HEK293 (cell line): ENCODE measurements around the gene GALT.

Experiments used
- CTCF ChIA-PET: fragments of 350-600 bp; formaldehyde crosslinking; extraction: SDS; loops from one replicate; lab custom pipeline; 2021; ENCODE audit warnings: antibody characterized with exemption; lab: Yijun Ruan, JAX
- POLR2A ChIA-PET: fragments of 300-600 bp; formaldehyde crosslinking; extraction: SDS; loops from one replicate; lab custom pipeline; 2020; ENCODE audit warnings: antibody characterized with exemption, inconsistent platforms; lab: Yijun Ruan, JAX
- H3K27ac ChIP-seq: fragments of 200-500 bp; sonication (Bioruptor generic); 2 replicates; pipeline ENCODE4 v1.5.1; 2014; ENCODE audit warnings: low read depth, low read length, control low read depth, inconsistent platforms; ENCODE audit errors: extremely low read depth
- H3K36me3 ChIP-seq, 2 experiments: fragments of 200-500 bp in 1 of 2; sonication (Bioruptor generic) in 1 of 2; 1 replicate in 1 of 2; 2 replicates in 1 of 2; pipeline ENCODE4 v1.5.1; 2014 to 2017; ENCODE audit warnings: inconsistent platforms in 2 of 2, low read length in 2 of 2; ENCODE audit not compliant: control insufficient read depth in 2 of 2, insufficient read depth in 1 of 2
- H3K4me1 ChIP-seq: fragments of 200-500 bp; sonication (Bioruptor generic); 2 replicates; pipeline ENCODE4 v1.5.1; 2014; ENCODE audit warnings: mild to moderate bottlenecking, low read length, inconsistent platforms; ENCODE audit not compliant: control insufficient read depth, insufficient read depth
- H3K4me3 ChIP-seq: 2 replicates; pipeline ENCODE4 v1.5.1; 2011; ENCODE audit warnings: low read depth, mild to moderate bottlenecking, control low read depth, low read length, moderate library complexity
- H3K9me3 ChIP-seq: fragments of 200-500 bp; sonication (Bioruptor generic); 2 replicates; pipeline ENCODE4 v1.5.1; 2014; ENCODE audit warnings: low read depth, low read length, inconsistent platforms; ENCODE audit not compliant: control insufficient read depth, insufficient read depth
- EGR2 ChIP-seq: fragments of 450-650 bp; formaldehyde crosslinking; IDR thresholded peaks from 2 replicates; pipeline ENCODE4 v1.5.1; 2016; ENCODE audit warnings: low read depth, missing biosample characterization, missing genetic modification characterization
- GLIS1 ChIP-seq: fragments of 450-650 bp; formaldehyde crosslinking; IDR thresholded peaks from 2 replicates; pipeline ENCODE4 v1.5.1; 2016; ENCODE audit warnings: missing biosample characterization, missing genetic modification characterization
- INSM2 ChIP-seq: fragments of 450-650 bp; formaldehyde crosslinking; IDR thresholded peaks from 2 replicates; pipeline ENCODE4 v1.5.1; 2016; ENCODE audit warnings: missing biosample characterization, missing genetic modification characterization
- PATZ1 ChIP-seq: fragments of 450-650 bp; formaldehyde crosslinking; IDR thresholded peaks from 2 replicates; pipeline ENCODE4 v1.5.1; 2016; ENCODE audit warnings: missing biosample characterization, missing genetic modification characterization
- PRDM2 ChIP-seq: fragments of 450-650 bp; formaldehyde crosslinking; IDR thresholded peaks from 2 replicates; pipeline ENCODE4 v1.5.1; 2016; ENCODE audit warnings: missing biosample characterization, missing genetic modification characterization, borderline replicate concordance
- SP3 ChIP-seq: fragments of 450-650 bp; formaldehyde crosslinking; IDR thresholded peaks from 2 replicates; pipeline ENCODE4 v1.5.1; 2016; ENCODE audit warnings: missing biosample characterization, missing genetic modification characterization
- TSHZ1 ChIP-seq: fragments of 450-650 bp; formaldehyde crosslinking; IDR thresholded peaks from 2 replicates; pipeline ENCODE4 v1.5.1; 2016; ENCODE audit warnings: missing biosample characterization, missing genetic modification characterization, borderline replicate concordance
- ZBTB17 ChIP-seq: fragments of 450-650 bp; formaldehyde crosslinking; IDR thresholded peaks from 2 replicates; pipeline ENCODE4 v1.5.1; 2016; ENCODE audit warnings: missing biosample characterization, missing genetic modification characterization
- ZEB2 ChIP-seq: fragments of 450-650 bp; formaldehyde crosslinking; IDR thresholded peaks from 2 replicates; pipeline ENCODE4 v1.5.1; 2016; ENCODE audit warnings: missing biosample characterization, missing genetic modification characterization
- ZFHX2 ChIP-seq: fragments of 450-650 bp; formaldehyde crosslinking; conservative IDR thresholded peaks from 2 replicates; pipeline ENCODE4 v1.5.1; 2016; ENCODE audit warnings: missing biosample characterization, missing genetic modification characterization
- ZFP3 ChIP-seq: fragments of 450-650 bp; formaldehyde crosslinking; IDR thresholded peaks from 2 replicates; pipeline ENCODE4 v1.5.1; 2016; ENCODE audit warnings: low read depth, missing biosample characterization, missing genetic modification characterization
- ZNF114 ChIP-seq: fragments of 450-650 bp; formaldehyde crosslinking; IDR thresholded peaks from 2 replicates; pipeline ENCODE4 v1.5.0; 2017; ENCODE audit warnings: missing biosample characterization, missing genetic modification characterization
- ZNF221 ChIP-seq: fragments of 450-650 bp; formaldehyde crosslinking; IDR thresholded peaks from 2 replicates; pipeline ENCODE4 v1.5.1; 2017; ENCODE audit warnings: missing biosample characterization, missing genetic modification characterization, borderline replicate concordance
- ZNF24 ChIP-seq: fragments of 450-650 bp; formaldehyde crosslinking; IDR thresholded peaks from 2 replicates; pipeline ENCODE4 v1.5.1; 2016; ENCODE audit warnings: missing biosample characterization, missing genetic modification characterization
- ZNF433 ChIP-seq: fragments of 450-650 bp; formaldehyde crosslinking; IDR thresholded peaks from 2 replicates; pipeline ENCODE4 v1.5.1; 2016; ENCODE audit warnings: missing biosample characterization, missing genetic modification characterization, low read depth
- ZNF580 ChIP-seq: fragments of 450-650 bp; formaldehyde crosslinking; IDR thresholded peaks from 2 replicates; pipeline ENCODE4 v1.5.1; 2016; ENCODE audit warnings: missing biosample characterization, missing genetic modification characterization
- ZNF600 ChIP-seq: fragments of 450-650 bp; formaldehyde crosslinking; IDR thresholded peaks from 2 replicates; pipeline ENCODE4 v1.5.1; 2016; ENCODE audit warnings: missing biosample characterization, missing genetic modification characterization
- ZNF660 ChIP-seq: fragments of 450-650 bp; IDR thresholded peaks from 2 replicates; pipeline ENCODE4 v1.5.1; 2018; ENCODE audit warnings: missing biosample characterization, mild to moderate bottlenecking, missing genetic modification characterization
- ZNF776 ChIP-seq: fragments of 450-650 bp; formaldehyde crosslinking; IDR thresholded peaks from 2 replicates; pipeline ENCODE4 v1.5.0; 2017; ENCODE audit warnings: missing biosample characterization, missing genetic modification characterization, borderline replicate concordance
- ZNF791 ChIP-seq: fragments of 450-650 bp; formaldehyde crosslinking; IDR thresholded peaks from 2 replicates; pipeline ENCODE4 v1.5.1; 2016; ENCODE audit warnings: missing biosample characterization, missing genetic modification characterization

The GALT gene

GRCh38 chr9:34674440-34674839 lies 28.0 kb downstream of the GALT start:
- no peak overlapping the region for H3K4me3 ChIP-seq
- no peaks in the 10 kb centered on the region for H3K9me3 ChIP-seq
- H3K36me3 ChIP-seq, result no peaks in the 10 kb centered on the region
- TF ChIP-seq EGR2 (tag by site-specific recombination), result 0 out of 2 replicates have a peak, but pooled peaks have one; percentile 27
- TF ChIP-seq ZNF580 (tag by site-specific recombination), result no peak
- TF ChIP-seq SP3 (tag by site-specific recombination), result no peak
- no peak for TF ChIP-seq ZNF791 (tag by site-specific recombination)
- peak; percentile 44; the same call in 1 of the 2 replicates for TF ChIP-seq ZFHX2 (tag by site-specific recombination)
- no peak overlapping the region for H3K27ac ChIP-seq
- POLR2A ChIA-PET, result no interaction called here
- no peaks in the 10 kb centered on the region for H3K4me1 ChIP-seq
- CTCF ChIA-PET, result interaction anchor here (0.6 to 6.1 kb wide), 16 partner anchors 12 to 395 kb away, joined by 3 to 116 read pairs (median 3); partner anchors contain the start of genes CCL27 and GALT

- Histone ChIP-seq H3K27ac (no peak overlapping the region), H3K4me1 (no peaks in the 10 kb centered on the region), H3K9me3 (no peaks in the 10 kb centered on the region), H3K4me3 (no peak overlapping the region), H3K36me3 (no peaks in the 10 kb centered on the region)
- ChIA-PET POLR2A (no interaction called here), CTCF (interaction anchor here (0.5 to 6.1 kb wide), 18 partner anchors 11 to 501 kb away, joined by 3 to 116 read pairs (median 3); partner anchors contain the start of gene GALT)
- TF ChIP-seq ZBTB17 (peak; percentile 50; the same call in 1 of the 2 replicates), ZNF660 (0 out of 2 replicates have a peak, but pooled peaks have one; percentile 37), ZFP3 (tag by site-specific recombination) (no peak), ZNF433 (no peak), ZEB2 (tag by site-specific recombination) (no peak), INSM2 (tag by site-specific recombination) (no peak), ZNF24 (tag by site-specific recombination) (no peak), ZNF776 (no peak), GLIS1 (tag by site-specific recombination) (0 out of 2 replicates have a peak, but pooled peaks have one; percentile 25), PATZ1 (tag by site-specific recombination) (no peak), ZFHX2 (tag by site-specific recombination) (no peak; the same call in 1 of the 2 replicates), ZNF600 (no peak), PRDM2 (no peak), TSHZ1 (tag by site-specific recombination) (no peak), ZNF221 (tag by site-specific recombination) (no peak), ZNF114 (tag by site-specific recombination) (no peak)
These were observed 28.7 kb downstream of the GALT start for GRCh38 chr9:34675048-34675714.
